ENCODE results near the gene RERE.

DNA sequence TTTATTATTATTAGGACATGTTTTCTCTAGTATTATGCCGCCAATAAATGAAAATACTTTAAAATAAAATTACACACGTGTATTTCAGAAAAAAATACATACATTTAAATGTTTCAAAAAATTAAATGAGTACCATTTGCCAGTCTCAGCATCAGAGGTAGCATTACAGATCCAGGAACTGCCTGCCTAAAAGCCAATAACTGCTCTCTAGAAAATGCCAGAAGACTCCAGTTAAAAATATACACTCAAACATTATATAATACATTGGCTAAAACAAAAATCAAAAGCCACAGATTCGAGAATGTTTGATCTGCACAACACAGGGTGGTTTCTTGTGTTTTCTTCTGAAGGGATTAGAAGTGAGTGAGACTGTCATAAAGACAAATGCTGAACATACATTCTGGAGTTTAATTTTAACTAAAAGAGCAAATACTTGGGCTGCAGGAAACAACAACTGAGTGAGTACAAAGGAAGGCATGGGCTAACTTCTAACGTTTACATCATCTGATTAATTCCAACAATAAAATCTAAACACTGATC lies 105.5 kb downstream of the RERE start:
- no peak for TF ChIP-seq POLR2AphosphoS5 (IDR thresholded peaks at IDR 0.05; ENCODE audit: low read depth, low read length)
- TF ChIP-seq TAF1 (IDR thresholded peaks at IDR 0.05; ENCODE audit: borderline replicate concordance, low read depth, low read length): no peak
